ENCODE measurements around the gene LCN15. TPM values are rescaled to one million over a fixed set of nuclear protein-coding genes. Genes with fewer than 3 reads are reported as not detected.

LCN15 gene
- total and polyA plus RNA-seq, 2 of the 13 experiments (the other 11 are each of a cell fraction or from before 2014, with no cell fraction given) = 1.3 to 53.7 TPM

DNA sequence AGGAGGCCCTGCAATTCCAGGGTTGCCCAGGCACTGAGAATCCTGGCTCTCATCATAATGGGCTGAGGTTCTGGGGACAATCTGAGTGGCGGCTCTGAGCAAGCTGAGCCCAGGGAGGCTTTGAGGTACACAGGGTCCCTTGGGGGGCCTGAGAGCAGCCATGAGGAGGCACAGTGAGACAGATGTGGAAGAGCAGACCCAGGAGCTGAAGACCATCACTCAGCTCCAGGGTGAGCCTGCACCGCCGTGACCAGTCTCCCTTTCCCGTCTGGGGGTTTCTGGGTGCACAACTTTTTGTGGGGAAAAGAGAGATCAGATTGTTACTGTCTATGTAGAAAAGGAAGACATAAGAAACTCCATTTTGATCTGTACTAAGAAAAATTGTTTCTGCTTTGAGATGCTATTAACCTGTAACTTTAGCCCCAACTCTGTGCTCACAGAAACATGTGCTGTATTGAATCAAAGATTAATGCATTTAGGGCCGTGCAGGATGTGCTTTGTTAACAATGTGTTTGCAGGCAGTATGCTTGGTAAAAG lies 32.0 kb upstream of the LCN15 start, which contains the start of gene CCDC183 (continued):
- TF ChIP-seq NFKBIZ (CRISPR knock-in tag; IDR thresholded peaks at IDR 0.05) (no peak), ZBTB7A (CRISPR knock-in tag; IDR thresholded peaks at IDR 0.05) (no peak), GTF3A (CRISPR knock-in tag; conservative IDR thresholded peaks at IDR 0.05) (no peak), ARID2 (CRISPR knock-in tag; IDR thresholded peaks at IDR 0.05; ENCODE audit: borderline replicate concordance) (peak; percentile 76; the same call in 1 of the 2 replicates), ZNF546 (CRISPR knock-in tag; conservative IDR thresholded peaks at IDR 0.05) (0 out of 2 replicates have a peak, but pooled peaks have one; percentile 15), HNRNPK (IDR thresholded peaks at IDR 0.05; ENCODE audit: low read depth, low read length, poor library complexity, severe bottlenecking) (no peak), PHF5A (CRISPR knock-in tag; IDR thresholded peaks at IDR 0.05; ENCODE audit: low read depth, unreplicated experiment) (peak; percentile 17), SUZ12 (IDR thresholded peaks at IDR 0.05; ENCODE audit: low read depth, low read length) (no peak), RORA (CRISPR knock-in tag; IDR thresholded peaks at IDR 0.05) (no peak)
- TF ChIP-seq, protein P1, sequence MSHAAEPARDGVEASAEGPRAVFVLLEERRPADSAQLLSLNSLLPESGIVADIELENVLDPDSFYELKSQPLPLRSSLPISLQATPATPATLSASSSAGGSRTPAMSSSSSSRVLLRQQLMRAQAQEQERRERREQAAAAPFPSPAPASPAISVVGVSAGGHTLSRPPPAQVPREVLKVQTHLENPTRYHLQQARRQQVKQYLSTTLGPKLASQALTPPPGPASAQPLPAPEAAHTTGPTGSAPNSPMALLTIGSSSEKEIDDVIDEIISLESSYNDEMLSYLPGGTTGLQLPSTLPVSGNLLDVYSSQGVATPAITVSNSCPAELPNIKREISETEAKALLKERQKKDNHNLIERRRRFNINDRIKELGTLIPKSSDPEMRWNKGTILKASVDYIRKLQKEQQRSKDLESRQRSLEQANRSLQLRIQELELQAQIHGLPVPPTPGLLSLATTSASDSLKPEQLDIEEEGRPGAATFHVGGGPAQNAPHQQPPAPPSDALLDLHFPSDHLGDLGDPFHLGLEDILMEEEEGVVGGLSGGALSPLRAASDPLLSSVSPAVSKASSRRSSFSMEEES (CRISPR knock-in tag; IDR thresholded peaks at IDR 0.05) = no peak
- TF ChIP-seq, protein P2, sequence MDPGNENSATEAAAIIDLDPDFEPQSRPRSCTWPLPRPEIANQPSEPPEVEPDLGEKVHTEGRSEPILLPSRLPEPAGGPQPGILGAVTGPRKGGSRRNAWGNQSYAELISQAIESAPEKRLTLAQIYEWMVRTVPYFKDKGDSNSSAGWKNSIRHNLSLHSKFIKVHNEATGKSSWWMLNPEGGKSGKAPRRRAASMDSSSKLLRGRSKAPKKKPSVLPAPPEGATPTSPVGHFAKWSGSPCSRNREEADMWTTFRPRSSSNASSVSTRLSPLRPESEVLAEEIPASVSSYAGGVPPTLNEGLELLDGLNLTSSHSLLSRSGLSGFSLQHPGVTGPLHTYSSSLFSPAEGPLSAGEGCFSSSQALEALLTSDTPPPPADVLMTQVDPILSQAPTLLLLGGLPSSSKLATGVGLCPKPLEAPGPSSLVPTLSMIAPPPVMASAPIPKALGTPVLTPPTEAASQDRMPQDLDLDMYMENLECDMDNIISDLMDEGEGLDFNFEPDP (CRISPR knock-in tag; conservative IDR thresholded peaks at IDR 0.05) = no peak
- TF ChIP-seq, protein P3, sequence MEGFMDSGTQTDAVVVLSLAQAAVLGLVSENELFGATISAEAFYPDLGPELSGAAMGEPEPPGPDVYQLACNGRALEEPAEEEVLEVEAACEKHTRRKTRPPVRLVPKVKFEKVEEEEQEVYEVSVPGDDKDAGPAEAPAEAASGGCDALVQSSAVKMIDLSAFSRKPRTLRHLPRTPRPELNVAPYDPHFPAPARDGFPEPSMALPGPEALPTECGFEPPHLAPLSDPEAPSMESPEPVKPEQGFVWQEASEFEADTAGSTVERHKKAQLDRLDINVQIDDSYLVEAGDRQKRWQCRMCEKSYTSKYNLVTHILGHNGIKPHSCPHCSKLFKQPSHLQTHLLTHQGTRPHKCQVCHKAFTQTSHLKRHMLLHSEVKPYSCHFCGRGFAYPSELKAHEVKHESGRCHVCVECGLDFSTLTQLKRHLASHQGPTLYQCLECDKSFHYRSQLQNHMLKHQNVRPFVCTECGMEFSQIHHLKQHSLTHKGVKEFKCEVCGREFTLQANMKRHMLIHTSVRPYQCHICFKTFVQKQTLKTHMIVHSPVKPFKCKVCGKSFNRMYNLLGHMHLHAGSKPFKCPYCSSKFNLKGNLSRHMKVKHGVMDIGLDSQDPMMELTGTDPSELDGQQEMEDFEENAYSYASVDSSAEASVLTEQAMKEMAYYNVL (CRISPR knock-in tag; IDR thresholded peaks at IDR 0.05; ENCODE audit: borderline replicate concordance) = peak; percentile 59; the same call in 1 of the 2 replicates
- TF ChIP-seq, protein P4, sequence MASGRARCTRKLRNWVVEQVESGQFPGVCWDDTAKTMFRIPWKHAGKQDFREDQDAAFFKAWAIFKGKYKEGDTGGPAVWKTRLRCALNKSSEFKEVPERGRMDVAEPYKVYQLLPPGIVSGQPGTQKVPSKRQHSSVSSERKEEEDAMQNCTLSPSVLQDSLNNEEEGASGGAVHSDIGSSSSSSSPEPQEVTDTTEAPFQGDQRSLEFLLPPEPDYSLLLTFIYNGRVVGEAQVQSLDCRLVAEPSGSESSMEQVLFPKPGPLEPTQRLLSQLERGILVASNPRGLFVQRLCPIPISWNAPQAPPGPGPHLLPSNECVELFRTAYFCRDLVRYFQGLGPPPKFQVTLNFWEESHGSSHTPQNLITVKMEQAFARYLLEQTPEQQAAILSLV (CRISPR knock-in tag; IDR thresholded peaks at IDR 0.05; ENCODE audit: borderline replicate concordance) = 0 out of 2 replicates have a peak, but pooled peaks have one; percentile 12
- TF ChIP-seq, protein P5, sequence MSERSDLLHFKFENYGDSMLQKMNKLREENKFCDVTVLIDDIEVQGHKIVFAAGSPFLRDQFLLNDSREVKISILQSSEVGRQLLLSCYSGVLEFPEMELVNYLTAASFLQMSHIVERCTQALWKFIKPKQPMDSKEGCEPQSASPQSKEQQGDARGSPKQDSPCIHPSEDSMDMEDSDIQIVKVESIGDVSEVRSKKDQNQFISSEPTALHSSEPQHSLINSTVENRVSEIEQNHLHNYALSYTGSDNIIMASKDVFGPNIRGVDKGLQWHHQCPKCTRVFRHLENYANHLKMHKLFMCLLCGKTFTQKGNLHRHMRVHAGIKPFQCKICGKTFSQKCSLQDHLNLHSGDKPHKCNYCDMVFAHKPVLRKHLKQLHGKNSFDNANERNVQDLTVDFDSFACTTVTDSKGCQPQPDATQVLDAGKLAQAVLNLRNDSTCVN (CRISPR knock-in tag; IDR thresholded peaks at IDR 0.05; ENCODE audit: borderline replicate concordance) = no peak
- TF ChIP-seq, protein P6, sequence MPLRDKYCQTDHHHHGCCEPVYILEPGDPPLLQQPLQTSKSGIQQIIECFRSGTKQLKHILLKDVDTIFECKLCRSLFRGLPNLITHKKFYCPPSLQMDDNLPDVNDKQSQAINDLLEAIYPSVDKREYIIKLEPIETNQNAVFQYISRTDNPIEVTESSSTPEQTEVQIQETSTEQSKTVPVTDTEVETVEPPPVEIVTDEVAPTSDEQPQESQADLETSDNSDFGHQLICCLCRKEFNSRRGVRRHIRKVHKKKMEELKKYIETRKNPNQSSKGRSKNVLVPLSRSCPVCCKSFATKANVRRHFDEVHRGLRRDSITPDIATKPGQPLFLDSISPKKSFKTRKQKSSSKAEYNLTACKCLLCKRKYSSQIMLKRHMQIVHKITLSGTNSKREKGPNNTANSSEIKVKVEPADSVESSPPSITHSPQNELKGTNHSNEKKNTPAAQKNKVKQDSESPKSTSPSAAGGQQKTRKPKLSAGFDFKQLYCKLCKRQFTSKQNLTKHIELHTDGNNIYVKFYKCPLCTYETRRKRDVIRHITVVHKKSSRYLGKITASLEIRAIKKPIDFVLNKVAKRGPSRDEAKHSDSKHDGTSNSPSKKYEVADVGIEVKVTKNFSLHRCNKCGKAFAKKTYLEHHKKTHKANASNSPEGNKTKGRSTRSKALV (CRISPR knock-in tag; IDR thresholded peaks at IDR 0.05) = 0 out of 2 replicates have a peak, but pooled peaks have one; percentile 9
- TF ChIP-seq, protein P7, sequence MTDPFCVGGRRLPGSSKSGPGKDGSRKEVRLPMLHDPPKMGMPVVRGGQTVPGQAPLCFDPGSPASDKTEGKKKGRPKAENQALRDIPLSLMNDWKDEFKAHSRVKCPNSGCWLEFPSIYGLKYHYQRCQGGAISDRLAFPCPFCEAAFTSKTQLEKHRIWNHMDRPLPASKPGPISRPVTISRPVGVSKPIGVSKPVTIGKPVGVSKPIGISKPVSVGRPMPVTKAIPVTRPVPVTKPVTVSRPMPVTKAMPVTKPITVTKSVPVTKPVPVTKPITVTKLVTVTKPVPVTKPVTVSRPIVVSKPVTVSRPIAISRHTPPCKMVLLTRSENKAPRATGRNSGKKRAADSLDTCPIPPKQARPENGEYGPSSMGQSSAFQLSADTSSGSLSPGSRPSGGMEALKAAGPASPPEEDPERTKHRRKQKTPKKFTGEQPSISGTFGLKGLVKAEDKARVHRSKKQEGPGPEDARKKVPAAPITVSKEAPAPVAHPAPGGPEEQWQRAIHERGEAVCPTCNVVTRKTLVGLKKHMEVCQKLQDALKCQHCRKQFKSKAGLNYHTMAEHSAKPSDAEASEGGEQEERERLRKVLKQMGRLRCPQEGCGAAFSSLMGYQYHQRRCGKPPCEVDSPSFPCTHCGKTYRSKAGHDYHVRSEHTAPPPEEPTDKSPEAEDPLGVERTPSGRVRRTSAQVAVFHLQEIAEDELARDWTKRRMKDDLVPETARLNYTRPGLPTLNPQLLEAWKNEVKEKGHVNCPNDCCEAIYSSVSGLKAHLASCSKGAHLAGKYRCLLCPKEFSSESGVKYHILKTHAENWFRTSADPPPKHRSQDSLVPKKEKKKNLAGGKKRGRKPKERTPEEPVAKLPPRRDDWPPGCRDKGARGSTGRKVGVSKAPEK (CRISPR knock-in tag; IDR thresholded peaks at IDR 0.05; ENCODE audit: borderline replicate concordance) = no peak
